Measurements from ENCODE around the gene RAI2.
"Not testable (repeated sequence)": the region's sequence is repeated elsewhere in the genome, so short reads cannot be mapped to it uniquely, and the experiment has no call there.

RAI2 gene

DNA sequence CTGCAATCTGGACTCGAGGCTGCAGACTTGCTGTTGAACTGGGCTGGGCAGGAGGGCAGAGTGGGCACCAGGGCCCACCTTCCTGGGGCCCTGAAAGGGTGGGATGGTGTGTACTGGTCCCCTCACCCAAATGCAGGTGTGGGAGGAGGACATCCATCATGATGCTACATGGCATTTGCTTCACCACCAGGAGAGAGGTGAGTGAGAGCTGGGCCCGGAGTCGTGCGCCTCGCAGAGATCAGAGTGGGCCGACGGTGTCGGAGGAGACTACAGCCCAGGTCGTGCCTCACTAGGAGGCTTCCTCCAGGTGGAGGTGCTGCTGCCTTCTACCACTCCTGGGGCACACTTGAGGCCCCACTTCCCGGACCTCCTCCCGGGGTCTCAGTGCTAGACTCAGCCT is 73.5 kb downstream of the RAI2 start:
- no peaks in the 10 kb centered on the region for H3K36me3 Mint-ChIP-seq
- no peaks in the 10 kb centered on the region for H3K9me3 Mint-ChIP-seq
- no peaks in the 10 kb centered on the region for H3K4me1 Mint-ChIP-seq
- H3K4me3 Mint-ChIP-seq, result no peak overlapping the region
- H3K27me3 Mint-ChIP-seq, result peaks cover 8% of the 10 kb centered on the region
- no peak for DNase-seq (ENCODE audit: low spot score in 2 of 2)
- ATAC-seq (ENCODE audit: low read depth), result no peak
- H3K27ac Mint-ChIP-seq, result no peak overlapping the region

DNA sequence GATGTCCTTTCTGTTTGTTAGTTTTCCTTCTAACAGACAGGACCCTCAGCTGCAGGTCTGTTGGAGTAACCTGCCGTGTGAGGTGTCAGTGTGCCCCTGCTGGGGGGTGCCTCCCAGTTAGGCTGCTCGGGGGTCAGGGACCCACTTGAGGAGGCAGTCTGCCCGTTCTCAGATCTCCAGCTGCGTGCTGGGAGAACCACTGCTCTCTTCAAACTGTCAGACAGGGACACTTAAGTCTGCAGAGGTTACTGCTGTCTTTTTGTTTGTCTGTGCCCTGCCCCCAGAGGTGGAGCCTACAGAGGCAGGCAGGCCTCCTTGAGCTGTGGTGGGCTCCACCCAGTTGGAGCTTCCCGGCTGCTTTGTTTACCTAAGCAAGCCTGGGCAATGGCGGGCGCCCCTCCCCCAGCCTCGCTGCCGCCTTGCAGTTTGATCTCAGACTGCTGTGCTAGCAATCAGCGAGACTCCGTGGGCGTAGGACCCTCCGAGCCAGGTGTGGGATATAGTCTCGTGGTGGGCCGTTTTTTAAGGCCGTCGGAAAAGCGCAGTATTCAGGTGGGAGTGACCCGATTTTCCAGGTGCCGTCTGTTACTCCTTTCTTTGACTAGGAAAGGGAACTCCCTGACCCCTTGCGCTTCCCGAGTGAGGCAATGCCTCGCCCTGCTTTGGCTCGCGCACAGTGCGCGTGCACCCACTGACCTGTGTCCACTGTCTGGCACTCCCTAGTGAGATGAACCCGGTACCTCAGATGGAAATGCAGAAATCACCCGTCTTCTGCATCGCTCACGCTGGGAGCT is 74.3 kb downstream of the RAI2 start:
- H3K4me3 Mint-ChIP-seq, H3K27me3 Mint-ChIP-seq: not testable (repeated sequence)

GRCh38 chrX:17779434-17779833 is 81.7 kb downstream of the RAI2 start:
- ATAC-seq (ENCODE audit: low read depth), result no peak
- H3K4me1 Mint-ChIP-seq, result no peaks in the 10 kb centered on the region
- no peak overlapping the region for H3K4me3 Mint-ChIP-seq

More for the DNA sequence above, 74.3 kb downstream of the RAI2 start:
- DNase-seq (ENCODE audit: low spot score in 2 of 2); H3K36me3 Mint-ChIP-seq; ATAC-seq (ENCODE audit: low read depth); H3K4me1 Mint-ChIP-seq; H3K9me3 Mint-ChIP-seq; H3K27ac Mint-ChIP-seq: not testable (repeated sequence)

DNA sequence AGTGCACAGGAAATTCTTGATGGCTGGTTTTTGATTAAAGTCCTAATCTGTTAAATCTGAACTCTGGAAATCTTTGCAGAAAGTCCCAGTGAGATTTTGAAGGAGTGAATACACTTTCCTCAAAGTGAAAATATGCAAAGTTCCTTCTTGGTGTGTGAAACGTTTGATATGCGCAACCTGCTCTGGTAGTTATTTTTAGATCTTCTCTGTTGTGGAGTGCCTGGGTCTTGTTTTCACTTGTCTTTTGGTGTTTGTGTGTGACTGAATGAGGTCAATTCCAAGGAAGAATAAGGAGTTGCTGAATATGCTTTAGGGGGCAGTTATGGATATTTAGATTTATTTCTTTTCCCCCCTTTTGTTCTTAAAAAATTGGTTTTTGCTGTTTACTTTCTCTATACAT is 82.1 kb downstream of the RAI2 start:
- H3K27me3 Mint-ChIP-seq, result peaks cover 2% of the 10 kb centered on the region
- no peak for ATAC-seq (ENCODE audit: low read depth)
- peaks cover 2% of the 10 kb centered on the region for H3K9me3 Mint-ChIP-seq
- DNase-seq (ENCODE audit: low spot score in 2 of 2), result no peak
- H3K36me3 Mint-ChIP-seq, result no peaks in the 10 kb centered on the region
- H3K27ac Mint-ChIP-seq, result no peak overlapping the region
- H3K4me1 Mint-ChIP-seq, result no peaks in the 10 kb centered on the region
- H3K4me3 Mint-ChIP-seq, result no peak overlapping the region

More at GRCh38 chrX:17779434-17779833, 81.7 kb downstream of the RAI2 start:
- Mint-ChIP-seq H3K9me3 (peaks cover 2% of the 10 kb centered on the region), H3K27ac (no peak overlapping the region), H3K36me3 (no peaks in the 10 kb centered on the region), H3K27me3 (peaks cover 2% of the 10 kb centered on the region)
- no peak for DNase-seq (ENCODE audit: low spot score in 2 of 2)

GRCh38 chrX:17774053-17774452 is 87.0 kb downstream of the RAI2 start:
- no peaks in the 10 kb centered on the region for H3K36me3 Mint-ChIP-seq
- no peak overlapping the region for H3K4me3 Mint-ChIP-seq
- H3K4me1 Mint-ChIP-seq, result no peaks in the 10 kb centered on the region
- H3K9me3 Mint-ChIP-seq, result peaks cover 2% of the 10 kb centered on the region
- peaks cover 2% of the 10 kb centered on the region for H3K27me3 Mint-ChIP-seq
- no peak overlapping the region for H3K27ac Mint-ChIP-seq
- no peak for ATAC-seq (ENCODE audit: low read depth)
- no peak for DNase-seq (ENCODE audit: low spot score in 2 of 2)

GRCh38 chrX:17773221-17773876 is 87.7 kb downstream of the RAI2 start:
- ATAC-seq (ENCODE audit: low read depth), result no peak
- H3K27me3 Mint-ChIP-seq, result peaks cover 2% of the 10 kb centered on the region
- H3K4me1 Mint-ChIP-seq, result no peaks in the 10 kb centered on the region
- no peak for DNase-seq (ENCODE audit: low spot score in 2 of 2)
- peaks cover 2% of the 10 kb centered on the region for H3K9me3 Mint-ChIP-seq
- H3K27ac Mint-ChIP-seq, result no peak overlapping the region
- H3K4me3 Mint-ChIP-seq, result no peak overlapping the region
- H3K36me3 Mint-ChIP-seq, result no peaks in the 10 kb centered on the region

DNA sequence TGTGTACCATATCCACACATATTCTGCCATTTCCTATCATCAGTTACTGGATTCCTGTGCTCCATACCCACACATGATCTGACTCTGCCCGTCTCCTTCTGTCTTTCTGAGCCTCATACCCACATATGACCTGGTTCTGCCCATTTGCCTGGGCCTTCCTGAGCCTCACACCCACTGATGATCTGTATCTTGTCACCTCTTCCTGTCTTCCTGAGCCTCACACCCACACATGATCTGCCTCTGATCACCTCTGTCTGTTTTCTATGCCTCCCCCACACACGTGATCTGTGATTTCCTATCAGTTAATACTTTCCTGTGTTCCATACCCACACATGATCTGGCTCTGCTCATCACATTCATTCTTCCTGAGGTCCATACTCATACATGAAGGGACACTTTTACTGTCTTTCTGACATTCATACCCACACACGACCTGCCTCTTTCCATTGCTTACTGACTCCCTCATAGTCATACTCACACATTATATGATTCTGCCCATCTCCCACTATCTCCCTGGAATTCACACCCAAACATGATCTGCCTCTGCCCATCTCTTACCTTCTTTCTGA is 91.3 kb downstream of the RAI2 start:
- Mint-ChIP-seq H3K4me1 (no peaks in the 10 kb centered on the region), H3K36me3 (no peaks in the 10 kb centered on the region), H3K27ac (no peak overlapping the region), H3K27me3 (no peaks in the 10 kb centered on the region), H3K4me3 (no peak overlapping the region), H3K9me3 (no peaks in the 10 kb centered on the region)
- ATAC-seq (ENCODE audit: low read depth) (no peak), DNase-seq (ENCODE audit: low spot score in 2 of 2) (no peak)

DNA sequence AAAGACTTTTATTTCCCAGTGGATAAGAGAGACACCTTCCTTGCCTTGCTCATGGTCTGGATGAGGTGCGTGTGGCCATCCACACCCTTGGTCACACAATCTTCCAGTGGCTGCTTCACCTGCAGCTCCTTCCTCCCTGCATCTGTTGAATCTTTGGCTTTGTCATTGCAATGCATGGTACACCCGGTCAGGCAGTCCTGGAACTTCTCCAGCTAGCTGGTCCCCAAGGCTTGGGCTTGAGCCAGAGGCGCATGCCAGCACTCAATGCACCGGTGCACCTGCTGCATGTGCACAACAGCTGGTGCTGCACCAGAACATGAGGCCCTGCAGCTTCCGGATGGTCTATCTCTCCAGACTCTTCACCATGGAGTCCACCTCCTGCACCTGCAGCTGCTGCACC is 92.1 kb downstream of the RAI2 start:
- H3K27ac Mint-ChIP-seq, result no peak overlapping the region
- no peak for ATAC-seq (ENCODE audit: low read depth)

DNA sequence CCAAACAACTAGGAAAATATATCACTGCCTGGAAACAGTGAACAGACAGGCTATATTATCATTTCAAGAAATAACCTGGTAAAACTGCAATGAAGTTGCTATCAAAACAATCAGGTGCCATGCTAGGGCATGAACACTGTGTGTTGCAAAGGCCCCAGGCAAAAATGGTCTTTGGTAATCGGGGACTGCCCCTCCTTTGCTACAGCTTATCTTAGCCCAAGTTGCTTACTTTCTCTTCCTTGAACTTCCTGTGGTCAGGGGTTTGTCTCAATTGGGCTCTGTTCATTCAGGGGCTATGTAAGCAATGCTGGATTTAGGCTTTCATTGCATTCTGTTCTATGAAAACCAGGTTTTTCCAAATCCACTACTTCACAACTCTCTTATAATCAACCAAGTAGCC is 93.4 kb downstream of the RAI2 start:
- DNase-seq (ENCODE audit: low spot score in 2 of 2) (no peak), ATAC-seq (ENCODE audit: low read depth) (no peak)
- Mint-ChIP-seq H3K36me3 (no peaks in the 10 kb centered on the region), H3K27me3 (no peaks in the 10 kb centered on the region), H3K27ac (no peak overlapping the region), H3K4me3 (no peak overlapping the region), H3K9me3 (no peaks in the 10 kb centered on the region), H3K4me1 (no peaks in the 10 kb centered on the region)

More for the DNA sequence above, 92.1 kb downstream of the RAI2 start:
- no peak overlapping the region for H3K4me3 Mint-ChIP-seq
- DNase-seq (ENCODE audit: low spot score in 2 of 2), result no peak
- no peaks in the 10 kb centered on the region for H3K27me3 Mint-ChIP-seq
- H3K4me1 Mint-ChIP-seq, result no peaks in the 10 kb centered on the region
- no peaks in the 10 kb centered on the region for H3K36me3 Mint-ChIP-seq
- no peaks in the 10 kb centered on the region for H3K9me3 Mint-ChIP-seq

DNA sequence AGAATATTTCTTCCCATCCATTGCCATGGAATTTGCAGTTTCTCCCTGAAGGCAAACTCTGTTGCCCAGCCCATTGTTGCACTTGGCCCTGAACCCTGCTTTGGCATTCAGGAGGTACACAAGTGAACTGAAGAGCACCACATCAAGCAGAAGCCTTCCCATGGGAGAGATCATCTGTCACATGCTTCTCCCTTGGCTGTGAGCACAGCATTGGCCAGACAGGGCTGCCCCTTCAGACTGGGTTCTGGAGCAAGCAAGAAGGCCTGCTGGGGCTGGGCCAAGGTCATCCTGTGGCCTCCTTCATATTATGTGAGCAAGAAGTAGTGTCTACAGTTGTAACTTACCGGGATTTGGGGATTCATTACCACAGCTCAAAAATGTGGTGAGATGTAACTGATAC is 101.1 kb downstream of the RAI2 start:
- Mint-ChIP-seq H3K4me1 (no peaks in the 10 kb centered on the region), H3K9me3 (no peaks in the 10 kb centered on the region), H3K27ac (no peak overlapping the region), H3K4me3 (no peak overlapping the region), H3K27me3 (no peaks in the 10 kb centered on the region), H3K36me3 (no peaks in the 10 kb centered on the region)
- DNase-seq (ENCODE audit: low spot score in 2 of 2), result no peak
- ATAC-seq (ENCODE audit: low read depth), result no peak

DNA sequence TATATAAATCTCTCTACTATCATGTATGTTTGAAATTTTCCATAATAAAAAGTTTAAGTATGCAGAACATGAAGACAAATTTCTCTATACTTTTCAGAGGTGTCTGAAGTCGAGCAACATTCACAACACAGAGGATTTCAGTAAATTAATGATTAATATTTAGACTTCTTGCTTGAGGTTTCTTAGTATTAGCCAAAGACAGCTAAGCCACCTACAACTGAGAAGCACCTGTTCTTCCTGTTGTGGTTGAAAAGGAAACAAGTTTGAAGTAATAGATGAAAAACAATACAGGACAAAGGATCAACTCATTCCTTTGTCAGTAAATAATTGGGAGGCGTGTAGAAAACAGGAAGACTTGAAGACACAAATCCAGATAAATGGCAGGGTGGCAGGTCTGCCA is 102.7 kb downstream of the RAI2 start:
- Mint-ChIP-seq H3K4me3 (no peak overlapping the region), H3K27ac (no peak overlapping the region), H3K4me1 (no peaks in the 10 kb centered on the region), H3K27me3 (no peaks in the 10 kb centered on the region), H3K9me3 (no peaks in the 10 kb centered on the region), H3K36me3 (no peaks in the 10 kb centered on the region)
- ATAC-seq (ENCODE audit: low read depth), result no peak
- no peak for DNase-seq (ENCODE audit: low spot score in 2 of 2)

DNA sequence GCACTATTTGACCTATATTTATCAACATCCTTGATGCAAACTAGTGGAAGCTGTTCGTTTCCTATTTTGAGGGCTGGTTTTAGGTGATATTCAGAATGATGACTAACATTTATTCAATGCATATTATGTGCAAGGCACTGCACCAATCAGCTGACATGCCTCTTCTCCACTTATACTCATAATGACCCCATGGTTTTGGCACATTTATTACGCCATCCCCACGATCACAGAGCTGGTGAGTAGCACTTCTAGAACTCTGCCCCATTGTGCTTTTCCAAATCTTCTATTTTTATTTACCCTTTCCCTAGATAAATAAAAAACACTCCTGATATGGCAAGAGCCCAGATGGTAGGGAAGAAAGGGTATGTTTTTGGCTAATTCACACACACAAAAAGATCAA is 110.7 kb downstream of the RAI2 start:
- H3K9me3 Mint-ChIP-seq, result no peaks in the 10 kb centered on the region
- H3K36me3 Mint-ChIP-seq, result no peaks in the 10 kb centered on the region
- H3K4me3 Mint-ChIP-seq, result no peak overlapping the region
- DNase-seq (ENCODE audit: low spot score in 2 of 2) (no peak), ATAC-seq (ENCODE audit: low read depth) (no peak)
- H3K4me1 Mint-ChIP-seq, result no peaks in the 10 kb centered on the region
- H3K27ac Mint-ChIP-seq, result no peak overlapping the region
- H3K27me3 Mint-ChIP-seq, result peaks cover 3% of the 10 kb centered on the region
